H1 (cell line): ENCODE results near the gene NUDT3.

Experiments
- BACH1 ChIP-seq: IDR thresholded peaks from 2 replicates; pipeline ENCODE4 v1.6.1; 2012; ENCODE audit warnings: low read length, improper control_type of control experiment
- RAD21 ChIP-seq, 2 experiments: IDR thresholded peaks in 1 of 2; conservative IDR thresholded peaks in 1 of 2; 2 replicates each; pipeline ENCODE4 v1.6.1; 2011; ENCODE audit warnings: low read depth in 2 of 2, low read length in 2 of 2, improper control_type of control experiment in 1 of 2, inconsistent platforms in 1 of 2, mild to moderate bottlenecking in 1 of 2, moderate library complexity in 1 of 2
- SIN3A ChIP-seq, 2 experiments: IDR thresholded peaks in 1 of 2; conservative IDR thresholded peaks in 1 of 2; 2 replicates each; pipeline ENCODE4 v1.6.1; 2011 to 2012; ENCODE audit warnings: low read length in 2 of 2, improper control_type of control experiment in 1 of 2, low read depth in 1 of 2, mild to moderate bottlenecking in 1 of 2
- ZNF274 ChIP-seq: IDR thresholded peaks from 2 replicates; pipeline ENCODE4 v1.7.0; 2012; ENCODE audit warnings: low read length, borderline replicate concordance; ENCODE audit errors: extremely low read depth

DNA sequence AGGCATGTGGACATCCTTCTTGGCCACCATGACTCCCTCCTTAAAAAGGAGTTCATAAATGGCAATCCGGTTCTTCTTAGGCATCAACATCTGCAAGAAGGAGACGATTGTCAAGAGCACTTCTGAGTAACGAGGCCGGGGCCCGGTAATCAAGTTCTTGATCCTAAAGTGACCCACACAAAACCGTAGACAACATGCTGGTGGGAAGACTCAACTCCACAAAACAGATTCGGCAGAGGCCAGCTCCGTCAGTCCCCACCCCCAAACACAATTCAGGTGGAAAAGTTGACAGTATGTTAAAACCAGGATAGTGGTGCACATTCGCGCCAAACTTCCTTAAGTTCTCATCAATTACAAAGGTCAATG is 32.6 kb upstream of the NUDT3 start:
- TF ChIP-seq SIN3A (conservative IDR thresholded peaks at IDR 0.05 in 1 of 2, IDR thresholded peaks at IDR 0.05 in 1 of 2; ENCODE audit: low read depth in 1 of 2, low read length in 2 of 2), result no peak
- TF ChIP-seq ZNF274, result no peak
- TF ChIP-seq RAD21 (IDR thresholded peaks at IDR 0.05 in 1 of 2, conservative IDR thresholded peaks at IDR 0.05 in 1 of 2; ENCODE audit: low read depth in 2 of 2, low read length in 2 of 2), result no peak
- no peak for TF ChIP-seq BACH1
